Neural cell (in vitro differentiated cells): ENCODE results near the gene FILIP1L. TPM values are rescaled to one million over a fixed set of nuclear protein-coding genes. Genes with fewer than 3 reads are reported as not detected.

Source experiments
- H2AFZ ChIP-seq: fragments of 200-600, 300-800 bp; sonication (generic), shearing (Covaris generic); 2 replicates; pipeline ENCODE4 v1.6.0; 2014; ENCODE audit warnings: low read depth, mild to moderate bottlenecking, antibody characterized with exemption, low read length, moderate library complexity
- H3F3A ChIP-seq: fragments of 200-600 bp; shearing (Covaris generic); 2 replicates; pipeline ENCODE4 v1.6.1; 2016; ENCODE audit warnings: mild to moderate bottlenecking, moderate library complexity, mixed read lengths, antibody characterized with exemption, low read length; ENCODE audit not compliant: insufficient read depth, poor library complexity, severe bottlenecking
- H3K27ac ChIP-seq: fragments of 200-600, 300-800 bp; sonication (generic), shearing (Covaris generic); 2 replicates; pipeline ENCODE4 v1.5.1; 2014; ENCODE audit warnings: mild to moderate bottlenecking, low read length, moderate library complexity
- H3K27me3 ChIP-seq: fragments of 300-800, 200-600 bp; sonication (generic), shearing (Covaris generic); 2 replicates; pipeline ENCODE4 v1.6.0; 2014; ENCODE audit warnings: mild to moderate bottlenecking, low read depth, low read length, moderate library complexity; ENCODE audit not compliant: insufficient read depth
- H3K36me3 ChIP-seq: fragments of 300-800, 200-600 bp; sonication (generic), shearing (Covaris generic); 2 replicates; pipeline ENCODE4 v1.5.1; 2014; ENCODE audit warnings: mild to moderate bottlenecking, antibody characterized with exemption, low read length, moderate library complexity; ENCODE audit not compliant: insufficient read depth
- H3K4me2 ChIP-seq: fragments of 300-800, 200-600 bp; sonication (generic), shearing (Covaris generic); 2 replicates; pipeline ENCODE4 v1.6.0; 2014; ENCODE audit warnings: mild to moderate bottlenecking, low read length
- H3K4me3 ChIP-seq: fragments of 300-800, 200-600 bp; sonication (generic), shearing (Covaris generic); 2 replicates; pipeline ENCODE4 v1.5.1; 2014; ENCODE audit warnings: mild to moderate bottlenecking, low read length, moderate library complexity
- H3K79me2 ChIP-seq: fragments of 200-600 bp; shearing (Covaris generic); replicated peaks from 2 replicates; pipeline ENCODE4 v1.6.0; 2014; ENCODE audit warnings: mild to moderate bottlenecking, low read length, moderate library complexity; ENCODE audit not compliant: insufficient read depth
- H3K9ac ChIP-seq: fragments of 300-800, 200-600 bp; sonication (generic), shearing (Covaris generic); 2 replicates; pipeline ENCODE4 v1.6.1; 2016; ENCODE audit warnings: mild to moderate bottlenecking, low read length, mixed read lengths
- H3K9me2 ChIP-seq: fragments of 200-600 bp; shearing (Covaris generic); 2 replicates; pipeline ENCODE4 v1.6.1; 2016; ENCODE audit warnings: mild to moderate bottlenecking, low read length, mixed read lengths; ENCODE audit not compliant: insufficient read depth
- H3K9me3 ChIP-seq: fragments of 200-600, 300-800 bp; sonication (generic), shearing (Covaris generic); 2 replicates; pipeline ENCODE4 v1.6.1; 2016; ENCODE audit warnings: mild to moderate bottlenecking, mixed run types, low read length, moderate library complexity, mixed read lengths
- H4K20me1 ChIP-seq: fragments of 200-600 bp; shearing (Covaris generic); 2 replicates; pipeline ENCODE4 v1.6.1; 2016; ENCODE audit warnings: mild to moderate bottlenecking, mixed run types; ENCODE audit not compliant: insufficient read depth
- CTCF ChIP-seq: fragments of 450-650 bp; IDR thresholded peaks from 2 replicates; pipeline ENCODE4 v1.5.1; 2014; ENCODE audit warnings: antibody characterized with exemption, mild to moderate bottlenecking, moderate library complexity; ENCODE audit not compliant: poor library complexity, severe bottlenecking
- EP300 ChIP-seq: fragments of 450-650 bp; conservative IDR thresholded peaks from 2 replicates; pipeline ENCODE4 v1.6.1; 2014; ENCODE audit warnings: antibody characterized with exemption, mild to moderate bottlenecking, moderate library complexity; ENCODE audit not compliant: poor library complexity, severe bottlenecking
- EZH2 ChIP-seq: fragments of 200-600, 300-800 bp; shearing (Covaris generic), sonication (generic); IDR thresholded peaks from 2 replicates; pipeline ENCODE4 v1.6.1; 2014; ENCODE audit warnings: antibody characterized with exemption, low read length, borderline replicate concordance, mild to moderate bottlenecking; ENCODE audit not compliant: insufficient read depth, poor library complexity, severe bottlenecking
- MXI1 ChIP-seq: fragments of 450-650 bp; conservative IDR thresholded peaks from 2 replicates; pipeline ENCODE4 v1.6.1; 2014; ENCODE audit warnings: antibody characterized with exemption, mild to moderate bottlenecking; ENCODE audit not compliant: poor library complexity, severe bottlenecking
- POLR2AphosphoS5 ChIP-seq: IDR thresholded peaks from 2 replicates; pipeline ENCODE4 v1.6.1; 2012
- RAD21 ChIP-seq: fragments of 450-650 bp; conservative IDR thresholded peaks from 2 replicates; pipeline ENCODE4 v1.6.1; 2014; ENCODE audit warnings: antibody characterized with exemption, mild to moderate bottlenecking, moderate library complexity
- REST ChIP-seq: IDR thresholded peaks from 2 replicates; pipeline ENCODE4 v1.6.1; 2012; ENCODE audit warnings: borderline replicate concordance
- SMC3 ChIP-seq: fragments of 450-650 bp; conservative IDR thresholded peaks from 2 replicates; pipeline ENCODE4 v1.6.1; 2014; ENCODE audit warnings: antibody characterized with exemption, mild to moderate bottlenecking, moderate library complexity; ENCODE audit not compliant: poor library complexity
- TAF1 ChIP-seq: IDR thresholded peaks from 2 replicates; pipeline ENCODE4 v1.6.1; 2012; ENCODE audit warnings: low read depth
- polyA minus RNA-seq: library from RNA; depleted of rRNA, polyadenylated mRNA; stranded (reverse); fragments of >200 nt; gene quantifications from 2 replicates; pipeline ENCODE4 v1.2.3, GENCODE V29; 2014
- polyA plus RNA-seq: library from polyadenylated mRNA; depleted of rRNA; stranded (reverse); fragments of >200 nt; gene quantifications from 2 replicates; pipeline ENCODE4 v1.2.3, GENCODE V29; 2014

The FILIP1L gene
- polyA plus RNA-seq (0.27 and 0.36 TPM in 2 replicates), polyA minus RNA-seq (2.7 and 5.6 TPM in 2 replicates)

GRCh38 chr3:100114413-100115030 is at the start of gene FILIP1L:
Gene FILIP1L, minus strand, starts transcription at chr3:100114501.
- Histone ChIP-seq H3K4me3 (no peak within 1 kb of the TSS), H3K27me3 (no peaks in the 10 kb centered on the region), H3K9me2 (no peaks in the 10 kb centered on the region), H3K79me2 (no peaks in the 10 kb centered on the region), H3K27ac (no peak within 1 kb of the TSS), H3F3A (no peaks in the 10 kb centered on the region), H2AFZ (no peak within 1 kb of the TSS), H4K20me1 (no peaks in the 10 kb centered on the region), H3K36me3 (no peaks in the 10 kb centered on the region), H3K9me3 (no peaks in the 10 kb centered on the region), H3K9ac (no peak within 1 kb of the TSS), H3K4me2 (no peak within 1 kb of the TSS)
- TF ChIP-seq POLR2AphosphoS5 (no peak), EP300 (no peak), TAF1 (no peak), REST (no peak), SMC3 (no peak), RAD21 (no peak), MXI1 (no peak), CTCF (no peak), EZH2 (no peak)

- no peaks in the 10 kb centered on the region for H3K27me3 ChIP-seq
- H3K9me3 ChIP-seq: no peaks in the 10 kb centered on the region
- H3K9me2 ChIP-seq: no peaks in the 10 kb centered on the region
- TF ChIP-seq TAF1 (no peak), REST (no peak), EP300 (no peak), POLR2AphosphoS5 (no peak), MXI1 (no peak), SMC3 (no peak), RAD21 (no peak), CTCF (no peak), EZH2 (no peak)
- no peaks in the 10 kb centered on the region for H4K20me1 ChIP-seq
- no peak overlapping the region for H3K4me2 ChIP-seq
- no peak overlapping the region for H3K27ac ChIP-seq
- no peak overlapping the region for H3K4me3 ChIP-seq
- no peaks in the 10 kb centered on the region for H3K79me2 ChIP-seq
- H3K36me3 ChIP-seq: no peaks in the 10 kb centered on the region
- H2AFZ ChIP-seq: no peak overlapping the region
- H3F3A ChIP-seq: no peaks in the 10 kb centered on the region
- H3K9ac ChIP-seq: no peak overlapping the region
Measured at GRCh38 chr3:100163787-100164186, 49.5 kb upstream of the FILIP1L start.
